HG03039 (cell line): ENCODE measurements around the gene PSAPL1.

Experiments
- ATAC-seq: cut with Tn5 transposase; IDR thresholded peaks from one replicate; pipeline ENCODE4 v1.9.1; 2021; ENCODE audit warnings: mild to moderate bottlenecking, moderate library complexity; ENCODE audit not compliant: unreplicated experiment

PSAPL1 gene

GRCh38 chr4:7421356-7422150, 13.2 kb downstream of the PSAPL1 start:
- ATAC-seq: no peak

- no peak for ATAC-seq
Measured at GRCh38 chr4:7420661-7421040, 14.1 kb downstream of the PSAPL1 start.

GRCh38 chr4:7419961-7420660, 14.6 kb downstream of the PSAPL1 start:
- no peak for ATAC-seq

- ATAC-seq: no peak
Measured at GRCh38 chr4:7418131-7418943, 16.4 kb downstream of the PSAPL1 start.

- ATAC-seq: no peak
Measured at GRCh38 chr4:7417639-7418038, 17.1 kb downstream of the PSAPL1 start.

- no peak for ATAC-seq
Measured at GRCh38 chr4:7416745-7417432, 17.8 kb downstream of the PSAPL1 start.

GRCh38 chr4:7415927-7416686, 18.6 kb downstream of the PSAPL1 start:
- ATAC-seq: no peak

GRCh38 chr4:7414736-7415510, 19.8 kb downstream of the PSAPL1 start:
- ATAC-seq: no peak

- ATAC-seq: no peak
Measured at GRCh38 chr4:7414046-7414445, 20.7 kb downstream of the PSAPL1 start.

GRCh38 chr4:7412554-7412912, 22.2 kb downstream of the PSAPL1 start:
- ATAC-seq: no peak

GRCh38 chr4:7411896-7412553, 22.7 kb downstream of the PSAPL1 start:
- no peak for ATAC-seq

GRCh38 chr4:7411491-7411890, 23.2 kb downstream of the PSAPL1 start:
- no peak for ATAC-seq

GRCh38 chr4:7410446-7410845, 24.3 kb downstream of the PSAPL1 start:
- ATAC-seq: no peak

- no peak for ATAC-seq
Measured at GRCh38 chr4:7408166-7408565, 26.6 kb downstream of the PSAPL1 start.

- ATAC-seq: no peak
Measured at GRCh38 chr4:7403001-7403400, 31.7 kb downstream of the PSAPL1 start.

GRCh38 chr4:7402526-7402925, 32.2 kb downstream of the PSAPL1 start:
- ATAC-seq: no peak

- no peak for ATAC-seq
Measured at GRCh38 chr4:7400671-7401298, 33.9 kb downstream of the PSAPL1 start.

GRCh38 chr4:7399440-7400234, 35.1 kb downstream of the PSAPL1 start:
- no peak for ATAC-seq
